ENCODE data around the gene RGCC. TPM values are rescaled to one million over a fixed set of nuclear protein-coding genes. Genes with fewer than 3 reads are reported as not detected.

RGCC gene
- total RNA-seq, 1 donor from 2014 or later, result 36.6 TPM

DNA sequence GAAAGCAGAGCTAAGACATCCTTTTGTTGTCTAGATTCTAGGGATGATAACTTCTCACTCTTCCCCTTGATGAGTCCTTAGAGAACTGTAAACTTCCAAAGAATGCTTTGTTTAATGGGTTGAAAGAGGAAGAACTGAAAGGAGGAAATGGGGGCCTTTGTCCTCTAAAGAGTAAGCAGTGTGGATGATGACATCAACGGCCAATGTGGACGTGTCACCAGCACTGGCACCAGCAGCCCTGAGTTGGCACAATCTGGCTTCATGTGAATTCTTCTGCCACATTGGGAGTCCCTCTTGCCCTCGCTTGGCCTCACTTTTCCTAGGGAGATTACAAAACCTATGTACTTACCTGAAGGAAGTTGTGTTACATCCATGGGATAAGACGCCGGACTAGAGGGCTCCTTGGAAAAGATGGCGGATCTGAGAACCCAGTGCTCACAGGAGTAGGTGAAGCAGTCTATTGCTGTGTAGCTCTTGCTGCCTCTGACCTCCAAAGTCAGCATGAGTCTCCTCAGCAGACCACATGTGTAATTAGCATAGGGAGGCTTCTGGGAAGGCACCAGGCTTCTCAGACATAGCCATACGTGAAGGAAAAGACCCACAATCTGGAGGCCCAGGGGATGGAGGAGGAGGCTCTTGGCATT is 62.8 kb downstream of the RGCC start:
- DNase-seq, result no peak

Other genes starting within 250 kb of the RGCC start
- gene MTRF1, start 194.0 kb upstream of the RGCC start, total RNA-seq, result 17.1 TPM
- 36.3 TPM for gene NAA16, start 146.3 kb upstream of the RGCC start, total RNA-seq

All from tongue (tissue), 2 donors.